ENCODE results near the gene NPAS3.

GRCh38 chr14:33777681-33778080 lies 839.0 kb downstream of the NPAS3 start:
- no peak for TF ChIP-seq SKI (IDR thresholded peaks at IDR 0.05; ENCODE audit: partially characterized antibody)
- TF ChIP-seq CREB1 (IDR thresholded peaks at IDR 0.05): no peak
- no peak for TF ChIP-seq CREB1 (CRISPR knock-in tag; IDR thresholded peaks at IDR 0.05)
- no peak for TF ChIP-seq CHD2 (IDR thresholded peaks at IDR 0.05; ENCODE audit: low read depth, low read length)
- TF ChIP-seq SALL2 (CRISPR knock-in tag; IDR thresholded peaks at IDR 0.05): no peak
- TF ChIP-seq CTCF (CRISPR knock-in tag; IDR thresholded peaks at IDR 0.05): no peak
- no peak for TF ChIP-seq BCLAF1 (IDR thresholded peaks at IDR 0.05)
- TF ChIP-seq FOSL2 (CRISPR knock-in tag; IDR thresholded peaks at IDR 0.05): no peak
- TF ChIP-seq PATZ1 (CRISPR knock-in tag; IDR thresholded peaks at IDR 0.05): no peak
- no peak for TF ChIP-seq MLX (CRISPR knock-in tag; IDR thresholded peaks at IDR 0.05)

All from HepG2 (cell line).